GM18526 (cell line): ENCODE data around the gene RIOK2.
A peak's percentile ranks its signal among the peaks of the same experiment; 100 is the strongest.

Experiments
- POLR2A ChIP-seq: IDR thresholded peaks from 3 replicates; pipeline ENCODE4 v1.6.1; 2011; ENCODE audit not compliant: insufficient read length; ENCODE audit errors: extremely low read depth

RIOK2 gene

GRCh38 chr5:97183100-97183929, at the start of gene RIOK2:
TSS of gene RIOK2 (minus strand) at chr5:97183247. CDS start at chr5:97183191, 56 bp downstream.
- peak; percentile 83 for TF ChIP-seq POLR2A

- no peak for TF ChIP-seq POLR2A
These were observed 48.1 kb upstream of the RIOK2 start for GRCh38 chr5:97231025-97231636.

- TF ChIP-seq POLR2A, result no peak
These were observed 46.7 kb upstream of the RIOK2 start for GRCh38 chr5:97229688-97230285.

GRCh38 chr5:97229196-97229595, 46.1 kb upstream of the RIOK2 start:
- TF ChIP-seq POLR2A, result no peak

- no peak for TF ChIP-seq POLR2A
These were observed 42.2 kb upstream of the RIOK2 start for GRCh38 chr5:97225222-97225621.

- no peak for TF ChIP-seq POLR2A
These were observed 41.2 kb upstream of the RIOK2 start for GRCh38 chr5:97224112-97224750.

- TF ChIP-seq POLR2A, result no peak
These were observed 40.5 kb upstream of the RIOK2 start for GRCh38 chr5:97223596-97223995.

- no peak for TF ChIP-seq POLR2A
These were observed 26.3 kb upstream of the RIOK2 start for GRCh38 chr5:97209343-97209742.

GRCh38 chr5:97208714-97209113, 25.7 kb upstream of the RIOK2 start:
- no peak for TF ChIP-seq POLR2A

GRCh38 chr5:97208184-97208713, 25.2 kb upstream of the RIOK2 start:
- TF ChIP-seq POLR2A, result no peak

- TF ChIP-seq POLR2A, result no peak
These were observed 11.3 kb upstream of the RIOK2 start for GRCh38 chr5:97194366-97194765.

GRCh38 chr5:97193355-97193688, 10.3 kb upstream of the RIOK2 start:
- no peak for TF ChIP-seq POLR2A

- TF ChIP-seq POLR2A, result no peak
These were observed 9.7 kb upstream of the RIOK2 start for GRCh38 chr5:97192580-97193354.

- no peak for TF ChIP-seq POLR2A
These were observed 8.8 kb upstream of the RIOK2 start for GRCh38 chr5:97191893-97192292.

GRCh38 chr5:97183930-97184213, 825 bp upstream of the RIOK2 start:
- TF ChIP-seq POLR2A, result no peak
